NCI-H748 (cell line): ENCODE results near the gene ANAPC16.
"Not testable (repeated sequence)": the region's sequence is repeated elsewhere in the genome, so short reads cannot be mapped to it uniquely, and the experiment has no call there.

Source experiments
- DNase-seq: peaks from one replicate; lab custom pipeline; 2025; ENCODE audit not compliant: unreplicated experiment; lab: John Stamatoyannopoulos, UW

Gene ANAPC16

GRCh38 chr10:72215611-72216549, at the start of gene ANAPC16, which contains the start of gene ASCC1:
Gene ANAPC16 (plus strand): TSS chr10:72216012. CDS start chr10:72223915, 7,903 bp downstream.
Gene ASCC1 (minus strand): TSS chr10:72216276. CDS start chr10:72213298, 2,978 bp downstream.
- peak; percentile 88 for DNase-seq

- DNase-seq: no peak
Measured at GRCh38 chr10:72167118-72167517, 48.7 kb upstream of the ANAPC16 start.

GRCh38 chr10:72170263-72170662, 45.5 kb upstream of the ANAPC16 start:
- no peak for DNase-seq

- no peak for DNase-seq
Measured at GRCh38 chr10:72170733-72171132, 45.1 kb upstream of the ANAPC16 start.

- DNase-seq: no peak
Measured at GRCh38 chr10:72171175-72171630, 44.6 kb upstream of the ANAPC16 start.

- DNase-seq: no peak
Measured at GRCh38 chr10:72173262-72173618, 42.6 kb upstream of the ANAPC16 start.

GRCh38 chr10:72173619-72174296, 42.1 kb upstream of the ANAPC16 start:
- peak; percentile 10 for DNase-seq

GRCh38 chr10:72174297-72174662, 41.5 kb upstream of the ANAPC16 start:
- DNase-seq: no peak

- no peak for DNase-seq
Measured at GRCh38 chr10:72175149-72175548, 40.7 kb upstream of the ANAPC16 start.

GRCh38 chr10:72176701-72177100, 39.1 kb upstream of the ANAPC16 start:
- DNase-seq: no peak

- no peak for DNase-seq
Measured at GRCh38 chr10:72177454-72177853, 38.4 kb upstream of the ANAPC16 start.

GRCh38 chr10:72184156-72184555, 31.7 kb upstream of the ANAPC16 start:
- DNase-seq: no peak

GRCh38 chr10:72186258-72186981, 29.4 kb upstream of the ANAPC16 start:
- DNase-seq: no peak

- no peak for DNase-seq
Measured at GRCh38 chr10:72186982-72187330, 28.9 kb upstream of the ANAPC16 start.

- DNase-seq: no peak
Measured at GRCh38 chr10:72194949-72195348, 20.9 kb upstream of the ANAPC16 start.

- no peak for DNase-seq
Measured at GRCh38 chr10:72200883-72201282, 14.9 kb upstream of the ANAPC16 start.

- DNase-seq: no peak
Measured at GRCh38 chr10:72201293-72201692, 14.5 kb upstream of the ANAPC16 start.

- DNase-seq: no peak
Measured at GRCh38 chr10:72204296-72204695, 11.5 kb upstream of the ANAPC16 start.

- DNase-seq: no peak
Measured at GRCh38 chr10:72204724-72205123, 11.1 kb upstream of the ANAPC16 start.

- DNase-seq: no peak
Measured at GRCh38 chr10:72206511-72207229, 9.1 kb upstream of the ANAPC16 start.

GRCh38 chr10:72208526-72208925, 7.3 kb upstream of the ANAPC16 start:
- DNase-seq: not testable (repeated sequence)
